Keratinocyte (primary cell): ENCODE data around the gene CBFA2T3. TPM values are rescaled to one million over a fixed set of nuclear protein-coding genes. Genes with fewer than 3 reads are reported as not detected.

Source experiments
- DNase-seq: peaks from one replicate; pipeline ENCODE4 v3.0.0-alpha.2; 2011; ENCODE audit warnings: low read depth, missing footprints, low spot score
- FAIRE-seq: peaks from 2 replicates; lab custom pipeline; 2011; peaks lifted over from hg19 to GRCh38; lab: Jason Lieb, UNC
- H2AFZ ChIP-seq: 2 replicates; pipeline ENCODE4 v1.6.0; 2012; ENCODE audit warnings: low read length, control low read depth, inconsistent platforms; ENCODE audit not compliant: control insufficient read depth
- H3K27ac ChIP-seq: 2 replicates; pipeline ENCODE4 v1.5.1; 2011; ENCODE audit warnings: low read length; ENCODE audit not compliant: control insufficient read depth, insufficient read depth
- H3K27me3 ChIP-seq: 3 replicates; pipeline ENCODE4 v1.6.0; 2011; ENCODE audit warnings: low read length; ENCODE audit not compliant: control insufficient read depth, insufficient read depth; ENCODE audit errors: extremely low read depth
- H3K36me3 ChIP-seq, 2 experiments: 2 replicates in 1 of 2; 3 replicates in 1 of 2; pipeline ENCODE4 v1.5.1; 2011; ENCODE audit warnings: low read length in 2 of 2, mild to moderate bottlenecking in 1 of 2; ENCODE audit not compliant: control insufficient read depth in 2 of 2, insufficient read depth in 2 of 2; ENCODE audit errors: extremely low read depth in 1 of 2
- H3K4me1 ChIP-seq: 3 replicates; pipeline ENCODE4 v1.5.1; 2011; ENCODE audit warnings: low read length; ENCODE audit not compliant: control insufficient read depth, insufficient read depth; ENCODE audit errors: extremely low read depth
- H3K4me2 ChIP-seq: 3 replicates; pipeline ENCODE4 v1.6.0; 2011; ENCODE audit warnings: low read depth, low read length; ENCODE audit not compliant: control insufficient read depth, insufficient read depth; ENCODE audit errors: extremely low read depth
- H3K4me3 ChIP-seq, 3 experiments: fragments of 200-600 bp in 1 of 3; sonication (generic) in 1 of 3; 2 replicates in 2 of 3; 3 replicates in 1 of 3; pipeline ENCODE4 v1.5.1; 2011 to 2016; ENCODE audit warnings: low read length in 3 of 3, mild to moderate bottlenecking in 3 of 3, control low read depth in 2 of 3, inconsistent platforms in 1 of 3, low read depth in 1 of 3, mixed read lengths in 1 of 3, mixed run types in 1 of 3, moderate library complexity in 1 of 3; ENCODE audit not compliant: control insufficient read depth in 2 of 3, insufficient read depth in 2 of 3; ENCODE audit errors: extremely low read depth in 1 of 3
- H3K79me2 ChIP-seq: 2 replicates; pipeline ENCODE4 v1.6.0; 2012; ENCODE audit warnings: low read length; ENCODE audit not compliant: control insufficient read depth, insufficient read depth
- H3K9ac ChIP-seq: 3 replicates; pipeline ENCODE4 v1.6.0; 2011; ENCODE audit warnings: low read length; ENCODE audit not compliant: control insufficient read depth, insufficient read depth; ENCODE audit errors: extremely low read depth
- H3K9me1 ChIP-seq: 3 replicates; pipeline ENCODE4 v1.6.0; 2011; ENCODE audit warnings: low read length; ENCODE audit not compliant: control insufficient read depth, insufficient read depth; ENCODE audit errors: extremely low read depth
- H3K9me3 ChIP-seq: 2 replicates; pipeline ENCODE4 v1.5.1; 2012; ENCODE audit warnings: low read depth, low read length; ENCODE audit not compliant: control insufficient read depth
- H4K20me1 ChIP-seq: 3 replicates; pipeline ENCODE4 v1.6.0; 2011; ENCODE audit warnings: low read length; ENCODE audit not compliant: control insufficient read depth, insufficient read depth; ENCODE audit errors: extremely low read depth
- CTCF ChIP-seq, 3 experiments: IDR thresholded peaks in 1 of 3; conservative IDR thresholded peaks in 1 of 3; optimal IDR thresholded peaks in 1 of 3; 2 replicates in 2 of 3; 3 replicates in 1 of 3; pipeline versions ENCODE3 to v1.5.1; 2011; ENCODE audit warnings: low read length in 3 of 3, mild to moderate bottlenecking in 3 of 3, moderate library complexity in 2 of 3, control low read depth in 1 of 3, inconsistent platforms in 1 of 3; ENCODE audit not compliant: insufficient read depth in 2 of 3; ENCODE audit errors: extremely low read depth in 1 of 3
- EZH2 ChIP-seq: IDR thresholded peaks from one replicate; pipeline ENCODE4 v1.6.1; 2012; ENCODE audit warnings: inconsistent platforms, mild to moderate bottlenecking, low read length, moderate library complexity
- dilution Hi-C: fragments of 300-500 bp; cut with MboI; formaldehyde crosslinking; loops from one replicate; pipeline ENCODE4 v1.7.0; 2020; ENCODE audit warnings: low sequenced_read_pairs; ENCODE audit not compliant: extremely low pct_ligation_motif_present
- polyA plus RNA-seq, 5 experiments: library from polyadenylated mRNA; depleted of rRNA in 3 of 5; stranded (reverse) in 3 of 5; stranded (forward) in 1 of 5; unstranded in 1 of 5; fragments of >200 nt; gene quantifications; 1 replicate in 1 of 5; 2 replicates in 3 of 5; 3 replicates in 1 of 5; pipeline versions ENCODE4 v1.2.1 to v1.2.3, GENCODE V29; 2011 to 2012; ENCODE audit warnings: missing spikeins in 2 of 5, low read depth in 1 of 5, low replicate concordance in 1 of 5

Gene CBFA2T3
- polyA plus RNA-seq, 1 donor (not counting 4 experiments of a cell fraction or from before 2014, with no cell fraction given), result 0.08 TPM

GRCh38 chr16:88959022-88959421 is 18.0 kb downstream of the CBFA2T3 start:
- H4K20me1 ChIP-seq, result no peaks in the 10 kb centered on the region
- H3K9ac ChIP-seq, result no peak overlapping the region
- no peaks in the 10 kb centered on the region for H3K9me3 ChIP-seq
- no peak overlapping the region for H2AFZ ChIP-seq
- no peaks in the 10 kb centered on the region for H3K79me2 ChIP-seq
- no peaks in the 10 kb centered on the region for H3K36me3 ChIP-seq
- no peaks in the 10 kb centered on the region for H3K9me1 ChIP-seq
- no peak overlapping the region for H3K4me2 ChIP-seq
- peaks cover 8% of the 10 kb centered on the region for H3K27me3 ChIP-seq
- no peak overlapping the region for H3K4me3 ChIP-seq
- H3K4me1 ChIP-seq, result no peaks in the 10 kb centered on the region
- H3K27ac ChIP-seq, result no peak overlapping the region
- no peak for FAIRE-seq
- TF ChIP-seq CTCF (optimal IDR thresholded peaks at IDR 0.05 in 1 of 3, IDR thresholded peaks at IDR 0.05 in 1 of 3, conservative IDR thresholded peaks at IDR 0.05 in 1 of 3; ENCODE audit: extremely low read depth in 1 of 3, insufficient read depth in 2 of 3, low read length in 3 of 3) (no peak), EZH2 (no peak)
- DNase-seq, result no peak
- dilution Hi-C loops, result no loop called here

GRCh38 chr16:88957887-88958577 is 19.0 kb downstream of the CBFA2T3 start:
- TF ChIP-seq EZH2, result no peak
- TF ChIP-seq CTCF (optimal IDR thresholded peaks at IDR 0.05 in 1 of 3, IDR thresholded peaks at IDR 0.05 in 1 of 3, conservative IDR thresholded peaks at IDR 0.05 in 1 of 3; ENCODE audit: extremely low read depth in 1 of 3, insufficient read depth in 2 of 3, low read length in 3 of 3), result no peak
- H3K4me1 ChIP-seq, result no peaks in the 10 kb centered on the region
- H3K9me3 ChIP-seq, result no peaks in the 10 kb centered on the region
- no peak for FAIRE-seq
- H3K36me3 ChIP-seq, result no peaks in the 10 kb centered on the region
- no peak overlapping the region for H3K4me3 ChIP-seq
- H3K27ac ChIP-seq, result no peak overlapping the region
- H3K4me2 ChIP-seq, result no peak overlapping the region
- H3K79me2 ChIP-seq, result no peaks in the 10 kb centered on the region
- H3K9ac ChIP-seq, result no peak overlapping the region
- DNase-seq, result no peak
- H4K20me1 ChIP-seq, result no peaks in the 10 kb centered on the region
- dilution Hi-C loops, result no loop called here
- H3K27me3 ChIP-seq, result peaks cover 16% of the 10 kb centered on the region
- no peak overlapping the region for H2AFZ ChIP-seq
- H3K9me1 ChIP-seq, result no peaks in the 10 kb centered on the region
